Dermis blood vessel endothelial cell (primary cell): ENCODE results near the gene MTA2. TPM values are rescaled to one million over a fixed set of nuclear protein-coding genes. Genes with fewer than 3 reads are reported as not detected.

Experiments
- DNase-seq: peaks from one replicate; pipeline ENCODE4 v3.0.0; 2010
- total RNA-seq: library from RNA; depleted of rRNA; stranded (reverse); fragments of >200 nt; gene quantifications from 2 replicates; pipeline ENCODE4 v1.2.3, GENCODE V29; 2014

The MTA2 gene
- total RNA-seq, 1 donor from 2014 or later: 190 TPM

- peak; percentile 70 for DNase-seq
These were observed 55.3 kb downstream of the MTA2 start, which contains the start of gene AHNAK for GRCh38 chr11:62546244-62546928. Gene AHNAK (minus strand): TSS chr11:62546806. CDS start chr11:62536098, 10,708 bp downstream.

DNA sequence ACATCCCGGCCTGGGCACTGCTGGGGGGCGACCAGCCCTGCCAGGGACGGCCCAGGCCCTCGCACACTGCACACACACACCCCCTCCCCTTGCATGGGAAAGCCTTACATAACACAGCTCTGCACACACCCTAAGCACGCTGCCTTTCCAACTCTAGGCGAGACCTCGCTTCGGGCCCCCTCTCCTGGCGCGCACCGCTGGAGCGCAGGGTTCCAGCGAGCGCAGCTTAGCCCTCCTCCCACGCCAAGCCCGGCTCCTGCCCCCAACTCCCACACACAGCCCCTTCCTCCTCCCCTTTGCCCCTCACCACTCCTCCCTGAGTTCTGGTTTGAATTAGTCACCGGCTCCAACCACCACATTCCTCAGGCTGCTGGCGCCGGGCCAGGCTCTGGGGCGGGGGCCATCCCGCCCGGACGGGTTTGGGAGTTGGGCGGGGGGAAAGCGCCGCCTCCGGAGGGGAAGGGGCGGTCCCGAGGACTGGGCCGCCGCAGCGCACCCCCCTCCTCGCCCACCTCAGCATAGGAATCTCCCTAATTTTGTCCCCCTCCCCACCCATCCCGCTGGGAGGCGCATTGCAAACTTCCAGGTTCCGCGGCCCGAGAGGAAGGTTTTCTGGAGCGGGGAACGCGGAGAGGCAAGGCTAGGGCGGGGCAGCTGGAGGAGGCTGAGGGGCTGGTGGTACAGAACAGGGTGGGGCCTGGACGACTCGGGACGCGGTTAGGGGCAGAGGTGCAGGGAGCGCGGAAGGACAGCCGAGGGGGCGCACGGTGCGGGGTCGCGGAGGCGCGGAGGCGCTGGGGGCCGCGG lies 56.0 kb downstream of the MTA2 start:
- peak; percentile 92 for DNase-seq

- DNase-seq: peak; percentile 38
These were observed 56.9 kb downstream of the MTA2 start for GRCh38 chr11:62544581-62545436.

DNA sequence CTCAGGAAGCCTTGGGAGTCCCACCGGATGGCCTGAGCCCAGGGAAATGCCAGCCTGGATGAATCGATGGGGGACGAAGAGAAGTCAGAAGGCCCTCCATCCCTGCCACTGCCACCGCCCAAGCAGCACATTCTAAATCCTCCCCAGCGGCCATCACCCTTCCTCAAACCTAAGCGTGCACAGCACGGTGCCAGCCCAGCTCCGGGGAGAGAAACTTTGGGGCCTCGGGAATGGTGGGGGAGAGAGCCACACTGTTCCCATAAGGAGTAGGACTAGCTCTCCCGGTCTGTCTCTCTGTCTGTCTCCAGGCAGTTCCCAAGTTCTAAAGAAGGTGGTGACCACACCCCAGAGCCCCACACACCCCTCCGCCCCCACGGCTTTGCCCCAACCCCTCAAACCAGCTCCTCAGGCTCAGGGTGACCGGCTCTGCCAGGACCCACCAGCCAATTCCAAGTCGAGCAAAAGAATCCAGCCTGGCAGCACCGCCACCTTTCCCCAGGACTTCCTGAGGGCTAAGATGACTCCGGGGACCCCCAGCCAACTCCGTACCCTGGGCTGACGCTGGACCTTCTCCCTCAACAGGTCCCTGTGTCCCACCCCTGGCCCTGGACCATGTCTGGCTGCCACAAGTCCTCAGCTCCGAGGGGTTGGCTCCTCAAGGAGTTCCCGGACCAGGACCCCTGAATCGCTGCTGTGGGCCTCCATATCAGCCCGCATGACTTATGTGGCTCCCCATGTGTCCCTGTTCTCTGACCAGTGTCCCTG lies 57.8 kb downstream of the MTA2 start:
- DNase-seq: peak; percentile 36

Other genes with a start within 250 kb of the MTA2 start
- not detected in 2 replicates for gene SCGB1A1, start 182.8 kb downstream of the MTA2 start, total RNA-seq
- gene AHNAK, start 55.1 kb downstream of the MTA2 start, total RNA-seq: 517 and 766 TPM in 2 replicates
- gene EEF1G, start 28.0 kb downstream of the MTA2 start, total RNA-seq: 1,345 and 1,561 TPM in 2 replicates
- gene TUT1, start 10.3 kb downstream of the MTA2 start, total RNA-seq: 13.8 and 15.1 TPM in 2 replicates
- 40.2 and 42.1 TPM in 2 replicates for gene EML3, start 10.9 kb upstream of the MTA2 start, total RNA-seq
- 5.4 and 5.6 TPM in 2 replicates for gene ROM1, start 11.4 kb upstream of the MTA2 start, total RNA-seq
- gene B3GAT3, start 20.1 kb upstream of the MTA2 start, total RNA-seq: 16.2 and 18.2 TPM in 2 replicates
- 237 and 423 TPM in 2 replicates for gene GANAB, start 44.7 kb upstream of the MTA2 start, total RNA-seq
- gene INTS5, start 51.4 kb upstream of the MTA2 start, total RNA-seq: 29.6 and 38.0 TPM in 2 replicates
- gene C11orf98, start 63.3 kb upstream of the MTA2 start, total RNA-seq: 27.5 and 28.6 TPM in 2 replicates
- gene CSKMT, start 63.4 kb upstream of the MTA2 start, total RNA-seq: 5.2 and 5.8 TPM in 2 replicates
- 5.0 and 6.1 TPM in 2 replicates for gene UQCC3, start 69.8 kb upstream of the MTA2 start, total RNA-seq
- 2.5 and 3.6 TPM in 2 replicates for gene LBHD1, start 70.4 kb upstream of the MTA2 start, total RNA-seq
- gene UBXN1, start 77.2 kb upstream of the MTA2 start, total RNA-seq: 126 and 217 TPM in 2 replicates
- gene LRRN4CL, start 87.7 kb upstream of the MTA2 start, total RNA-seq: 0.34 and 0.51 TPM in 2 replicates
- gene BSCL2, start 105.6 kb upstream of the MTA2 start, total RNA-seq: 19.4 and 38.6 TPM in 2 replicates
- gene GNG3, start 105.8 kb upstream of the MTA2 start, total RNA-seq: not detected in 2 replicates
- gene HNRNPUL2, start 125.6 kb upstream of the MTA2 start, total RNA-seq: 6.5 and 11.1 TPM in 2 replicates
- 28.9 and 30.0 TPM in 2 replicates for gene TTC9C, start 126.6 kb upstream of the MTA2 start, total RNA-seq
- 12.2 and 14.1 TPM in 2 replicates for gene ZBTB3, start 152.3 kb upstream of the MTA2 start, total RNA-seq
- 42.7 and 76.1 TPM in 2 replicates for gene POLR2G, start 159.7 kb upstream of the MTA2 start, total RNA-seq
- gene TAF6L, start 169.5 kb upstream of the MTA2 start, total RNA-seq: 35.7 and 40.2 TPM in 2 replicates
- 29.0 and 41.7 TPM in 2 replicates for gene TMEM179B, start 185.5 kb upstream of the MTA2 start, total RNA-seq
- gene TMEM223, start 190.1 kb upstream of the MTA2 start, total RNA-seq: 10.7 and 21.8 TPM in 2 replicates
- gene NXF1, start 203.6 kb upstream of the MTA2 start, total RNA-seq: 38.1 and 44.2 TPM in 2 replicates
- gene STX5, start 230.2 kb upstream of the MTA2 start, total RNA-seq: 34.4 and 36.8 TPM in 2 replicates
- not detected in 2 replicates for gene TEX54, start 231.0 kb upstream of the MTA2 start, total RNA-seq
- 39.4 and 46.3 TPM in 2 replicates for gene WDR74, start 237.7 kb upstream of the MTA2 start, total RNA-seq